Endothelial cell of umbilical vein (primary cell): ENCODE data around the gene BORCS5.

Experiments used
- CTCF ChIP-seq, 2 donors: IDR thresholded peaks; 1 replicate in 1 of 2; 2 replicates in 1 of 2; pipeline ENCODE4 v1.5.1; 2011; ENCODE audit warnings: low read length in 2 of 2, mild to moderate bottlenecking in 2 of 2, moderate library complexity in 2 of 2, control low read depth in 1 of 2, inconsistent platforms in 1 of 2, low read depth in 1 of 2; ENCODE audit not compliant: insufficient read depth in 1 of 2; ENCODE audit errors: extremely low read depth in 1 of 2
- EZH2 ChIP-seq: IDR thresholded peaks from 2 replicates; pipeline ENCODE4 v1.6.1; 2012; ENCODE audit warnings: borderline replicate concordance, low read depth, mild to moderate bottlenecking, moderate library complexity, low read length, inconsistent platforms; ENCODE audit not compliant: severe bottlenecking
- FOS ChIP-seq: IDR thresholded peaks from 2 replicates; pipeline ENCODE4 v1.6.1; 2011; ENCODE audit warnings: mild to moderate bottlenecking, low read length, moderate library complexity, borderline replicate concordance; ENCODE audit not compliant: insufficient read depth

DNA sequence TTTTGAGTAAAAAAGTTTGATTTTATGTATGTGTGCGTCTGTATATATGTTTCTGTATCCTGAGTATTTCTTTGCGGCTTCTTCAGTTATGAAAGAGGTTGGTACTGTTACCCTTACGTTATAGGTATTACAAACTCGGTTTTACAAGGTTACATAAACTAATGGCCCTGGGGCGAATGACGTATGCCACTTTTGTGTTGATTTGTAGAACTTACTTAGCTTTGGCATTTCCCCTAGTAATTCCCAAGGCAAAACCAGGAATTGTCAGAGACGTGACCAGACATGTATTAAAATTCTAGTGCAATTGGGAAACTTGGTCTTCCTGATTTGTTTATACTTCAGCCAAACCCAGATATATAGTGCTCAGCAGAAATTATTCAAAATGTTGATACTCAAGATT lies 112.5 kb downstream of the BORCS5 start:
- TF ChIP-seq CTCF (IDR thresholded peaks at IDR 0.05; ENCODE audit: extremely low read depth in 1 of 2, insufficient read depth in 1 of 2, low read depth in 1 of 2, low read length in 2 of 2): no peak
- no peak for TF ChIP-seq EZH2
- TF ChIP-seq FOS: no peak
